Mucosa of rectum (tissue), 2 donors: ENCODE results near the gene ZNF793.
A peak's percentile ranks its signal among the peaks of the same experiment; 100 is the strongest.

ENCODE experiments used
- H3K27ac ChIP-seq, 2 donors: one replicate each; pipeline ENCODE4 v1.7.0; 2013; ENCODE audit warnings: inconsistent platforms in 2 of 2, low read depth in 2 of 2, low read length in 2 of 2
- H3K27me3 ChIP-seq, 2 donors: one replicate each; pipeline ENCODE4 v1.7.0; 2013; ENCODE audit warnings: low read length in 2 of 2; ENCODE audit not compliant: control insufficient read depth in 2 of 2, insufficient read depth in 2 of 2
- H3K36me3 ChIP-seq, 2 donors: one replicate each; pipeline ENCODE4 v1.7.0; 2013; ENCODE audit warnings: low read length in 2 of 2; ENCODE audit not compliant: control insufficient read depth in 2 of 2, insufficient read depth in 2 of 2
- H3K4me1 ChIP-seq, 2 donors: one replicate each; pipeline ENCODE4 v1.7.0; 2013; ENCODE audit warnings: low read length in 2 of 2, mild to moderate bottlenecking in 1 of 2; ENCODE audit not compliant: control insufficient read depth in 2 of 2, insufficient read depth in 2 of 2
- H3K4me3 ChIP-seq, 2 donors: one replicate each; pipeline ENCODE4 v1.7.0; 2013; ENCODE audit warnings: low read length in 2 of 2
- H3K9ac ChIP-seq, 2 donors: one replicate each; pipeline ENCODE4 v1.7.0; 2013; ENCODE audit warnings: low read length in 2 of 2, low read depth in 1 of 2, mild to moderate bottlenecking in 1 of 2
- H3K9me3 ChIP-seq, 2 donors: one replicate each; pipeline ENCODE4 v1.7.0; 2013; ENCODE audit warnings: low read length in 2 of 2; ENCODE audit not compliant: control insufficient read depth in 2 of 2
- donor health status: healthy.
- donor health status: Normal muscosa, but diverticular disease.

ZNF793 gene

GRCh38 chr19:37492213-37492612 is 14.5 kb upstream of the ZNF793 start:
- H3K9me3 ChIP-seq = peaks cover 12 to 19% of the 10 kb centered on the region in 2 donors
- no peak overlapping the region for H3K9ac ChIP-seq

GRCh38 chr19:37505958-37506386 is 767 bp upstream of the ZNF793 start:
- H3K36me3 ChIP-seq = no peaks in the 10 kb centered on the region
- H3K4me3 ChIP-seq = peak overlapping the region; percentile 91 to 99
- peak overlapping the region; percentile 95 to 97 for H3K27ac ChIP-seq
- H3K27me3 ChIP-seq = no peaks in the 10 kb centered on the region
- peak overlapping the region; percentile 76 to 91 for H3K9ac ChIP-seq
- peaks cover 9 to 12% of the 10 kb centered on the region in 2 donors for H3K4me1 ChIP-seq
- peaks cover 0 to 5% of the 10 kb centered on the region in 2 donors for H3K9me3 ChIP-seq

More at GRCh38 chr19:37492213-37492612, 14.5 kb upstream of the ZNF793 start:
- H3K27me3 ChIP-seq = no peaks in the 10 kb centered on the region
- no peak overlapping the region for H3K27ac ChIP-seq
- H3K4me3 ChIP-seq = no peak overlapping the region
- no peaks in the 10 kb centered on the region for H3K4me1 ChIP-seq
- no peaks in the 10 kb centered on the region for H3K36me3 ChIP-seq

- H3K27me3 ChIP-seq = no peaks in the 10 kb centered on the region
- H3K27ac ChIP-seq = peak overlapping the region; percentile 95 to 97
- H3K4me3 ChIP-seq = peak overlapping the region; percentile 91 to 99
- peaks cover 9 to 12% of the 10 kb centered on the region in 2 donors for H3K4me1 ChIP-seq
- peaks cover 2 to 3% of the 10 kb centered on the region in 2 donors for H3K36me3 ChIP-seq
- H3K9me3 ChIP-seq = peaks cover 2 to 3% of the 10 kb centered on the region in 2 donors
- peak overlapping the region; percentile 76 to 91 for H3K9ac ChIP-seq
Measured at GRCh38 chr19:37507167-37507464, 377 bp downstream of the ZNF793 start.

- no peak overlapping the region for H3K27ac ChIP-seq
- peaks cover 3 to 12% of the 10 kb centered on the region in 2 donors for H3K9me3 ChIP-seq
- peaks cover 10 to 12% of the 10 kb centered on the region in 2 donors for H3K36me3 ChIP-seq
Measured at GRCh38 chr19:37511186-37511585, 4.4 kb downstream of the ZNF793 start.

GRCh38 chr19:37511821-37512220 is 5.1 kb downstream of the ZNF793 start:
- peaks cover 3 to 12% of the 10 kb centered on the region in 2 donors for H3K9me3 ChIP-seq
- no peak overlapping the region for H3K4me3 ChIP-seq
- peaks cover 3 to 7% of the 10 kb centered on the region in 2 donors for H3K4me1 ChIP-seq
- no peak overlapping the region for H3K27ac ChIP-seq
- no peak overlapping the region for H3K9ac ChIP-seq
- no peaks in the 10 kb centered on the region for H3K27me3 ChIP-seq
- peaks cover 10 to 14% of the 10 kb centered on the region in 2 donors for H3K36me3 ChIP-seq

More at GRCh38 chr19:37511186-37511585, 4.4 kb downstream of the ZNF793 start:
- Histone ChIP-seq H3K4me1 (peaks cover 3 to 8% of the 10 kb centered on the region in 2 donors), H3K9ac (no peak overlapping the region), H3K27me3 (no peaks in the 10 kb centered on the region), H3K4me3 (no peak overlapping the region)

- Histone ChIP-seq H3K9ac (no peak overlapping the region), H3K4me3 (no peak overlapping the region), H3K27ac (no peak overlapping the region), H3K4me1 (no peaks in the 10 kb centered on the region), H3K9me3 (peaks cover 6 to 15% of the 10 kb centered on the region in 2 donors), H3K27me3 (no peaks in the 10 kb centered on the region), H3K36me3 (peaks cover 10 to 14% of the 10 kb centered on the region in 2 donors)
Measured at GRCh38 chr19:37513397-37513796, 6.7 kb downstream of the ZNF793 start.

- Histone ChIP-seq H3K4me3 (no peak overlapping the region), H3K36me3 (peaks cover 10 to 19% of the 10 kb centered on the region in 2 donors), H3K4me1 (no peaks in the 10 kb centered on the region), H3K9me3 (peaks cover 14 to 23% of the 10 kb centered on the region in 2 donors), H3K9ac (no peak overlapping the region), H3K27ac (no peak overlapping the region), H3K27me3 (no peaks in the 10 kb centered on the region)
Measured at GRCh38 chr19:37519890-37520289, 13.2 kb downstream of the ZNF793 start.

- peak overlapping the region in 1 of 2 donors; percentile 5 for H3K4me3 ChIP-seq
- no peak overlapping the region for H3K27ac ChIP-seq
- H3K4me1 ChIP-seq = no peaks in the 10 kb centered on the region
- H3K9me3 ChIP-seq = peaks cover 39% of the 10 kb centered on the region in 2 donors
- H3K27me3 ChIP-seq = no peaks in the 10 kb centered on the region
- peaks cover 24 to 42% of the 10 kb centered on the region in 2 donors for H3K36me3 ChIP-seq
- H3K9ac ChIP-seq = no peak overlapping the region
Measured at GRCh38 chr19:37537391-37537947, 30.7 kb downstream of the ZNF793 start.

GRCh38 chr19:37551129-37551993 is 44.6 kb downstream of the ZNF793 start:
- H3K4me3 ChIP-seq = peak overlapping the region; percentile 73 to 81
- peaks cover 24 to 39% of the 10 kb centered on the region in 2 donors for H3K9me3 ChIP-seq
- no peaks in the 10 kb centered on the region for H3K4me1 ChIP-seq
- peak overlapping the region; percentile 53 to 65 for H3K9ac ChIP-seq
- H3K27me3 ChIP-seq = no peaks in the 10 kb centered on the region
- no peaks in the 10 kb centered on the region for H3K36me3 ChIP-seq
- H3K27ac ChIP-seq = peak overlapping the region in 1 of 2 donors; percentile 32

- Histone ChIP-seq H3K9me3 (peaks cover 68 to 75% of the 10 kb centered on the region in 2 donors), H3K4me1 (no peaks in the 10 kb centered on the region), H3K27me3 (no peaks in the 10 kb centered on the region), H3K36me3 (peaks cover 0 to 18% of the 10 kb centered on the region in 2 donors), H3K27ac (no peak overlapping the region), H3K4me3 (no peak overlapping the region), H3K9ac (no peak overlapping the region)
Measured at GRCh38 chr19:37563518-37563917, 56.8 kb downstream of the ZNF793 start.
